GM12864 (cell line): ENCODE results near the gene ZNF516.

Experiments
- DNase-seq: peaks from one replicate; pipeline ENCODE4 v3.0.0-alpha.2; 2011; ENCODE audit warnings: low read depth
- H3K4me3 ChIP-seq: 2 replicates; pipeline ENCODE4 v1.5.1; 2011; ENCODE audit warnings: mild to moderate bottlenecking, low read depth, low read length, control low read depth
- CTCF ChIP-seq: IDR thresholded peaks from 2 replicates; pipeline ENCODE4 v1.5.1; 2011; ENCODE audit warnings: low read depth, mild to moderate bottlenecking, moderate library complexity, low read length, control low read depth, inconsistent platforms; ENCODE audit errors: missing control alignments

ZNF516 gene

GRCh38 chr18:76338088-76338487 lies 157.0 kb downstream of the ZNF516 start:
- DNase-seq = no peak
- no peak overlapping the region for H3K4me3 ChIP-seq
- no peak for TF ChIP-seq CTCF

GRCh38 chr18:76335859-76336640 lies 159.0 kb downstream of the ZNF516 start:
- DNase-seq = no peak
- TF ChIP-seq CTCF = no peak
- H3K4me3 ChIP-seq = no peak overlapping the region

GRCh38 chr18:76328140-76328539 lies 166.9 kb downstream of the ZNF516 start:
- DNase-seq = no peak
- H3K4me3 ChIP-seq = no peak overlapping the region
- TF ChIP-seq CTCF = no peak

- TF ChIP-seq CTCF = no peak
- no peak overlapping the region for H3K4me3 ChIP-seq
- DNase-seq = no peak
Measured at GRCh38 chr18:76323891-76324290, 171.2 kb downstream of the ZNF516 start.

- no peak overlapping the region for H3K4me3 ChIP-seq
- no peak for TF ChIP-seq CTCF
- no peak for DNase-seq
Measured at GRCh38 chr18:76322686-76323085, 172.4 kb downstream of the ZNF516 start.

DNA sequence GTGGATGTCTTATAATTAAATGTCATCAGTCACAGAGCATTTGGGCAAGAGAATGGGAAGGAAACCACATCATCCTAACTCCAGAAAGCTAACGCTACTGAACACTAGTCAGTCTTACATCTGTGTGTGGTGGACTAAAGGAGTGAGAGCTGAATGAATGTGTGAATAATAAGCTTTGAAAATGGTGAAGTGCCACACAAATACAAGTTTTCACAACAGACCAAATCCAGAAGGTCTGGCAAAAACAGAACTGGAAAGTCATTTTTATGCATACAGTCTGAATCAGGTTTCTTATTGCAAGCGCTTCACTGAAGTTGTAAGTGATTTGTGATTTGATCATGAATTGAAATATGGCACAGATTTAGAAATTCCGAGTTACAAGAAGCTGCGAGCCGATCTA lies 175.7 kb downstream of the ZNF516 start:
- H3K4me3 ChIP-seq = no peak overlapping the region
- DNase-seq = no peak
- no peak for TF ChIP-seq CTCF

GRCh38 chr18:76318607-76319006 lies 176.4 kb downstream of the ZNF516 start:
- no peak for DNase-seq
- TF ChIP-seq CTCF = no peak
- no peak overlapping the region for H3K4me3 ChIP-seq
